Measurements from ENCODE around the gene SLAMF6.

DNA sequence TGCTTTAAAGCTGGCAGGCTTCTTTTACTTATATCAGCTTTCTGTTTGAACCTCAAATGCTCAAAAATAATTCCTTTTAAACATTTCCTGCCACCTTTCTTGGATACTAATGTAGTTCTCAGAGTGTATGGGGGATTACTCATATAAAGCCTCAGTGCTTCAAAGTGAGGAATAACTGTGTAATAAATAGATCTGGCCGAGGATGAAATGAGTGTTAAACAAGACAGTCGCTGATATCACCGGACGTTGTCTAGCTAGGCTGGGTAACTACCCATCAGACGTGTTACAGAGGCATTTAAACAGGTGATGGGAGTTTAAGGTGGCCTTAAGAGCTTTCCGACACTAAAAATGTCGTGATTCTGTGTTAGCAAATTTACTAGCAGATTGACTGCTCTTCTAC is 69.6 kb downstream of the SLAMF6 start:
- no peak for TF ChIP-seq EZH2 (IDR thresholded peaks at IDR 0.05; ENCODE audit: low read length)
- TF ChIP-seq, protein P1, sequence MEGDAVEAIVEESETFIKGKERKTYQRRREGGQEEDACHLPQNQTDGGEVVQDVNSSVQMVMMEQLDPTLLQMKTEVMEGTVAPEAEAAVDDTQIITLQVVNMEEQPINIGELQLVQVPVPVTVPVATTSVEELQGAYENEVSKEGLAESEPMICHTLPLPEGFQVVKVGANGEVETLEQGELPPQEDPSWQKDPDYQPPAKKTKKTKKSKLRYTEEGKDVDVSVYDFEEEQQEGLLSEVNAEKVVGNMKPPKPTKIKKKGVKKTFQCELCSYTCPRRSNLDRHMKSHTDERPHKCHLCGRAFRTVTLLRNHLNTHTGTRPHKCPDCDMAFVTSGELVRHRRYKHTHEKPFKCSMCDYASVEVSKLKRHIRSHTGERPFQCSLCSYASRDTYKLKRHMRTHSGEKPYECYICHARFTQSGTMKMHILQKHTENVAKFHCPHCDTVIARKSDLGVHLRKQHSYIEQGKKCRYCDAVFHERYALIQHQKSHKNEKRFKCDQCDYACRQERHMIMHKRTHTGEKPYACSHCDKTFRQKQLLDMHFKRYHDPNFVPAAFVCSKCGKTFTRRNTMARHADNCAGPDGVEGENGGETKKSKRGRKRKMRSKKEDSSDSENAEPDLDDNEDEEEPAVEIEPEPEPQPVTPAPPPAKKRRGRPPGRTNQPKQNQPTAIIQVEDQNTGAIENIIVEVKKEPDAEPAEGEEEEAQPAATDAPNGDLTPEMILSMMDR (optimal IDR thresholded peaks at IDR 0.05 in 1 of 3, IDR thresholded peaks at IDR 0.05 in 1 of 3, conservative IDR thresholded peaks at IDR 0.05 in 1 of 3; ENCODE audit: extremely low read depth in 1 of 3, insufficient read depth in 2 of 3, low read length in 3 of 3), result no peak

Data from keratinocyte (primary cell).